HG03575 (cell line): Measurements from ENCODE around the gene HSPA9.

ENCODE experiments used
- ATAC-seq: cut with Tn5 transposase; IDR thresholded peaks from one replicate; pipeline ENCODE4 v1.9.1; 2021; ENCODE audit not compliant: unreplicated experiment, insufficient number of reproducible peaks, low FRiP score; ENCODE audit errors: extremely low read depth

The HSPA9 gene

DNA sequence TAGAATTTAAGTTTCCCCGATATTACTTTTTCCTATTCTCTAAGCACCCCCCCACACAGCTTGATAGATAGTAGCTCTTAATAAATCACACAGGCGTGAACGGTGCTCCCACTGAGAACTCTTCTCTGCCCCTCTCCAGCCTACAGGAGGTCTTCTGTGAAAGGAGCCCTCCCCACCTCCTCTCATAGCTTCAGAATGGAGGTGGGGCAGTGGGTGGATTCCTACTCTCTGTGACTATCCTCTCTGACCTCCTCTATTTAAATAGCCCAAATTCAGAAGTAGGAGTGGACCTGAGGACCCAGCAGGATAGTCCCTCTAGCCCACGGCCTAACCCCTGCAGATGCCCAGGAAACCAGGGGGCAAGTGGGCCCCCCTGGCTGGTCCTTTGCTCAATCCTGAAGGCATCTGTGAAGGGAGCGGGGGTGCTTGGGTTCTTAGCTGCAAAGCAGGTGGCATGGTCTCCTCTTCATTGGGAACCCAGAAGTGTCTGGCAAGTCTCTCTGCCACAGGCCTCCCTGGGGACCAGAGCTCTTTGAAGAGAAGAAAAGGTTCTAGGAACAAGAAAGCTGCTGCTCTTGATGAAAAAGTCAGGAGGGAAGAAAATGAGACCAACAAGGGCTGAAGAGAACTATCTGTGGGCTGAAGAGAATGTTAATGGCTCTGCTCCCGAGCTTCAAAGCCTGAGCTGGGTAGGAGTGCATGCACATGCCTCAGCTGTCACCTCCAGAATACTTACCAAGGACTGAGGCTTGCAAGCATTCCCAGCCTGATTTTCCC lies 21.1 kb upstream of the HSPA9 start:
- ATAC-seq, result no peak

DNA sequence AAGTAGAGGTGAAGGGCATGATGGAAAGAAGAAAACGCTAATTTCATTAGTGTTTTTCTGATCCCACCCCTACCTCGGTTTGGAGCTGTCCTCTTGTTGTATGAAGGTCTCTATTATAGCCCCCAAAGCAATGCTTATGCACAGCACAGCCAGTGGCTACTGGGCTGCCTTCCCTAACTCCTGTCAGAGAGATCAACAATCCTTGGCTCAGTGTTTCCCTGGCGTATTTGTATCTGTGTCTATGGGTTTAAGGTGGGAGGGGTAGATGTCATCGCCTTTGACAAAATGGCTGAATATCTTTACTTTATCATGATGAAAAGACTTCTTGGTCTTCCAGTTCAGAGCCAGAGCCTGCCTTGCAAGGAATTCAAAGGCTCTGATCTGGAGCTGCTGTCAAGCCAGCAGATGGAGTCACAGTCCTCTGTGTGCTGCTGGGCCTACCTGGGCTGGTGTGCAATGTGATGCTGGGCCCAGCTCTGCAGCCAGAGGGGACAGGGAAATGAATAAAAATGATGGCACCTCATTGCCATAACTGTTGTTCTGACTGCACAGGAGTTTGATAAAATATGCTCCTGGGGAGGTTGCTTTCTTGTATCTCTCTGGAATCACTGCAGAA lies 20.1 kb upstream of the HSPA9 start:
- no peak for ATAC-seq

DNA sequence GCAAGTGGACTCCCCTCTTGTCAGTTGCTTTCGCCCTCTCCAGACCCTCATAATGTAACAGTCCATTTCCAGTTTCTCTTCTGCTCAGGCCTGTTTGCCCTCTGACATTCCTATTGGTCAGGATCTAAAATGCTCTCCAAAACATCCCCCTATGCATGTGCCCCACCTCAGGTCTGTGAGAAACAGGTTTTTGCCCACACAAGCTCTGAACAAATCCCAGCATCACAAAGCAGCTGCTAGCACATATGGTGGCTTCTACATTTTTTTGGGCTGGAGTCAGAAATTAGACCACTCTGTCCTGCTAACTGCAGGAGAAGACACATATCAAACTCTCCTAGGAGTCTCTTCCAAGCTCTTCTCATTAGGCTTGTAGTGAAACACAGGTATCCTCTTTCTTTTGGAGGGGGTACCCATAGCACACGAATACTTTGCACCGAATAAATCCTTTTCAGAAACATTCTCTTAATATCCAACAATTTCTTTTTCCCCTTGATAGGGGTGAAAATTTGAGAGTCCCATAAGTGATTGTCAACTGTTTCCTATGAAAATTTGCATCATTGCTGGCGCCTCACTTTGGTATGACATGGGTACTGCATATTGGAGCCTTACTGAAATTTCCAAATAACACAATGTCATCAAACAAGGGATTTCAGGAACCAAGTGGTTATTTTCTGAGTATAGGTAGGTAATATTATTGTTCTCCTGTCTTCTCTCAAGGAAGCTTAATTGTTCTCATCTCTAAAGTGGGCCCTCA lies 19.3 kb upstream of the HSPA9 start:
- ATAC-seq, result no peak

DNA sequence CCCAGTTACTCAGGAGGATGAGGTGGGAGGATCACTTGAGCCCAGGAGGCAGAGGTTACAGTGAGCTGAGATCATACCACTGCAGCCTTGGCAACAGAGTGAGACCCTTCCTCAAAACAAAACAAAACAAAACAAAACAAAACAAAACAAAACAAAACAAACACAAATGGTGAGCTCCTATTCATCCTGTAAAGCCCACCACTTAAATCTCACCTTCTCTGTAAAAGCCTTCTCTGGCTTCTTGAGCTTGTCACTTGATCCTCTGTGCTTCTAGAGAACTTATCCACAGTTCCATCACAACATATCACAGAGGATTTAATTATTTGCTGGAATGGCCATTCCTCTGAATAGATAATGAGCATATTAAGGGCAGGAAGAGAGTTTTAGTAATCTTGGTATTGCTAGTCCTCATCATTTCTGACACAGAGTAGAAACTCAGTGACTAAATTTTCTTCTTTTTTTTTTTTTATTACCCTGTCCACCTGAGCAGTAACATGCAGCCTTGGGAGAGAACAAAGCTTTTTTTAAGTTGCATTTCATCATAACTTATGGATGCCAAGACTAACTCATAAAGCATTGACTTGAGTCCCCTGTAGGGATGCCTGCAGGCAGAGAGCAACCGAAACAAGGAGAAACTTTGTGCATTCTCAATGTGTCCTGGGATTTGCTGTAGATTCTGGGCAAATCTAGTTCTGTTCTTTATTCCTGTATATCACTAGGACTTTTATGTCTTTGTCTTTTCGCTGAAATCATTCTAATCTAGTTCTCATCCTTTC lies 13.0 kb upstream of the HSPA9 start:
- no peak for ATAC-seq

DNA sequence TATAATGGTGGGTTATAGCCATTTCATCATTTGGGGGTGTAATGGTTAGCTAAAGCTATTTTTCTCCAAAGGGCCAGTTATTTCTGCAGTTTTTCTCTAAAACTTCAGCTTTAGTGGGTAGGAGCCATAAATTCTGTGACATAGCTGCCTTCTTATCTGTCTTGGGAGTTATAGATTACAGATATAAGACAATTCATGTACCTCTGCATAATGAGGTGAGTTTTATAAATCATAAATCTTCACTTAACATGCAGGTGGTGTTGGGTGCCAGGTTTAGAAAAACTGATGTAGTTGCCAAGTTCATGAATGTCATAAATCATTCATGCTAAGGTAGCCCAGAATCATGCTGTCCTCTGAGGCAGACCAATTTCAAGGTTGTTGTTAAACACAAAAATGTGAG lies 10.0 kb upstream of the HSPA9 start:
- no peak for ATAC-seq

DNA sequence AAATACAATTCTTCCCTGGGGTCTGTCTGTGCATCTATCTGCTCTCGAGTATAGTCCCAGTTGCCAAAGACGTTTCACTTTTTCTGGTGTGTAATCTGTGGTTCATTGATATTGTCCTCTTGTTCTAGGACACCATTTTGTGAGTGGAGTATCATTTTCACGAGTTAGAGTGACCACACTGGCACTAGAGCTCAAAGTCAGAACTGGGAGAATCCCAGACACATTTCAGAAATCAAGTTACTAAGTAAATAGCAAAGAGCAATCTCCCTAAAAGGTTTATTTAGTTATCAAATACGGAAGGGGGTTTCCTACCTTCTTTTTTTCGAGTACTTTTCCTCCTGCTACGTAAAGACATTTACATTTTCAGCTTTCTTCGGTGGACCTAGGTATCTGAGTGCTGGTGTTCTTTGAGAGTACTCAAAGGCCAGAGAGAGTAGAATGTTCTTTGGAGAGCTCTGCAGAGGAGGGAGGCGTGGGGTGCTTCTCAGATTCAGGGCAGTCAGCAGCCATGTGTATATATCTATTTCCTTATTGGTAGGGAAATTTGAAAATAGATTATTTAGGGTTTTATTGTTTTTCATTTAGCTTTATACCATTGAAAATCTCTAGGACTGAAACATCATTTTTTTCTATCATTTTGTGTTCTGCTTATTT lies 8.9 kb upstream of the HSPA9 start:
- no peak for ATAC-seq

DNA sequence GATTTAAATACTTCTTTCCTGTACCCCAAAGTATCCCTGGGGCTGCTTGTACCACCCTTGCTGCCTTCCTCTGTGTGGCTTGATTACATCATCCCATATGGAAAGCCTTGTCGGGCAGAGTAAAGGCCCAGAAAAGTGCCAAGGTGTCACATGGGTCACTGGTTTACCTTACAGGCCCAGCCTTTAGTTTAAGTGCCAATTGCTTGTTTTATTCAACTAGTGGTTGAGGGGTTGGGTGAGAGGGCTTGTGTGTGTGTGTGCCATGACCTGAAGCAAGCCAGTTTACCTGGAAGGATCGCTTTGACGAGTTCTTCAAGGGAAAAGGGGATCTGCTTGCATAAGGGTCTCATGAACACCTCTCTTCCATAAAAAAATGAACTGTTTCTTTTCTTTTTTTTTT lies 7.8 kb upstream of the HSPA9 start:
- ATAC-seq, result no peak

DNA sequence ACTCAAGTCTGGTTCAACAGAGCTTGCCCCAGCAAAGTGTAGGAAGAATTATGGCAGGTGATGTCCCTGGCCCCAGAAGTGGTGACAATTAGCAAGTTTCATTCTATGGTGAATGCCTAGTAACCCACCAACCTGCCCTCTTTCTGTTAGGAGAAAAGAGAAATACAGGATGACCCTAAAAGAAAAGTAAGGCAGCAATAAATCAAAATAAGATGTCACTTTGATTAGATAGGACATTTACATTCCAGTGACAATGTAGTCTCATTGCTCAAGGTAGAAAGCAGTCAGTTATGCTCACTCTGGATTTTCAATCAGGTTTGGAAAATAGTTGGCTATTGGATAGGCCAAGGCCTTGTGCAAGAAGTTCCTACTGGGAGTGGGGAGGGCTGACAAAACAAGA lies 5.6 kb upstream of the HSPA9 start:
- ATAC-seq, result no peak

DNA sequence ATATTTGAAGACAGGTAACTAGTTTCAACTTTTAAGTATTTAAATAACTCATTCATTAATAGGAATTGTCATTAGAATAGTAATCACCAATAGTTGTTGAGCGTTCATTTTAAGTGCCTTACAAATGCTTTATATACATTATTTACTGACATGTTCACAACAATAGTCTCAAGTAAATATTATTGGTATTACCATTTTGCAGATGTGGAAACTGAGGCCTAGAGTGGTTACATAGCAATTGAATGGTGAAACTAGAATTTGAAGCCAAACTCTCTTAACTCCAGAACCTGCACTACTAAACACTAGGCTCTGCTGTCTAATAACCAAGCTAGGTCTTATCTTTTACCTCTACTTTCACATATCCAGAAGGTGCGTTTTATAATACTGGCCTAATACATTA lies 4.8 kb upstream of the HSPA9 start:
- ATAC-seq, result no peak

DNA sequence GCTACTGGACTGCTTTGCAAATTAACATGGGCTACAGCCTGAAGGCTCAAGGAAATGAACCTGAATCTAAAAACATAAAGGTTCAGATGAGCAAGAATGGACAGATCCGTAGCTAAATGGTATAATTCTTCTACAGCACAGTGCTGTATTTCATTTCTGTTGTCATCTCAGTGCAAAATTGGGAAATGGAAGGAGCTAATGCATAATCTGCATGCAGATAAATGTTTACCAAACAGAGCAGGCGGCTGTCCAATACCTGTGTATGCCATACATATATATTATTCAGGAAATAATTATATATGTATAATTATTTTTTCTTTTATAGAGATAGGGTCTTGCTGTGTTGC lies 4.3 kb upstream of the HSPA9 start:
- no peak for ATAC-seq

DNA sequence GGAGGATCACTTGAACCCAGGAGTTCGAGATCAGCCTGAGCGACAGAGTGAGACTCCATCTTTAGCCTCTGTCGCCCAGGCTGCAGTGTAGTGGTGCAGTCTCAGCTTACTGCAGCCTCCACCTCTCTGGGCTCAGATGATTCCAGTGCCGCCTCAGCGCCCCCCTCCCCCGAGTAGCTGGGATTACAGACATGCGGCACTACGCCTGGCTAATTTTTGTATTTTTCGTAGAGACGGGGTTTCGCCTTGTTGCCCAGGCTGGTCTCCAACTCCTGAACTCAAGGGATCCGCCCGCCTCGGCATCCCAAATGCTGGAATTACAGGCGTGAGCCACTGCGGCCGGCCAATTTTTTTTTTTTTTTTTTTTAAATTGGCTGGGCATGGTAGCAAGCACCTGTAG lies 2.3 kb upstream of the HSPA9 start:
- no peak for ATAC-seq

DNA sequence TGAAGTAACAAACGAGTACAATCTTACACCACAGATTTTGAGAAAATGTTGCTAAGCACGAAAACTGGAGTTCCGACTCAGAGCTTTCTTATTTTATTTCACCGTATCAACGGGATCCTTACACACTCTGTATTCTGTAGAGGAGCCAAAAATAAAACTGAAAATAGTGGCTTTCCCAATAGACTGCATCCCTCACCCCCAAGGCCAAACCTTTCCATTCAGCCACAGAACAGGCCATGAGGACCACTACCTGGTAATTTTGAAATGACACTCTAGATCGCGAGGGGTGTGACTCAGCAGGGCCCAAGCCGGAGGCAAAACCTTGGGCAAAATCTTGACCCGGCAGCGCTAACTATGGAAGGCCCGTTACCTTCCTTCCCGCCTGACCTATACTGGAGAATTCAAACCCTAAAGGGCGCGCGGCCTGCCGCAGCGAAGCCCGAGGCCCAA lies 432 bp downstream of the HSPA9 start:
- no peak for ATAC-seq

DNA sequence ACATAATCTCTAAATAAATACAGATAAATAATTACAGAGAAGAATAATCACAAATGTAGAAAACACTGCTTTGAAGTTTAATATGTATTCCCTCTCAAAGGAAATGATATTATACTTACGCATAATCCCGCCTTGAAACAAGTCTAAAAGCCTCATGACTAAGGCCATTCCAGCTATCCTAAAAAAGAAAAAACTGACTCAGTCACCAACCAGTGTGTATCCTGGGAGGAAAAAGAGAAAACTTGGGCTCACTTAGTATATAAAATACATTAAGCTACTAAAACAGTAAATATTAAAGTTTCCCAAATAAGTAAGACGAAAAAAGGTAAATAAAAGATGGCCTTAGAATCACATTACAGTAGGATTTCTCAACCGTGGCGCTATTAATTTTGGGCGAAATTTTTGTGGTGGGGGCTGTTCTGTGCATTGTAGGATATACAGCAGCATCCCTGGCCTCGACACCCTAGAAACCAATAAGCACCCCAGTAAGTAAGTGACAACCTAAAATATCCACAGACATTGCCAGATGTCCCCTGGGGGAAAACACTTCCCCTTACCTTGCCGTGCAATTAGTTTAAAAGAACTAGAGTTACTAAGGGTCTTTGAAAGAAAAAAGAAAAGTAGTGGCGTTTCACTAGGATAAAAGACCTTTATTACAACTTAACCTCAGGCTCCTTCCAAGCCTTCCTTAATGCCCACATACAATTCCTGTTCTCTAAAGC lies 1.1 kb downstream of the HSPA9 start:
- no peak for ATAC-seq

DNA sequence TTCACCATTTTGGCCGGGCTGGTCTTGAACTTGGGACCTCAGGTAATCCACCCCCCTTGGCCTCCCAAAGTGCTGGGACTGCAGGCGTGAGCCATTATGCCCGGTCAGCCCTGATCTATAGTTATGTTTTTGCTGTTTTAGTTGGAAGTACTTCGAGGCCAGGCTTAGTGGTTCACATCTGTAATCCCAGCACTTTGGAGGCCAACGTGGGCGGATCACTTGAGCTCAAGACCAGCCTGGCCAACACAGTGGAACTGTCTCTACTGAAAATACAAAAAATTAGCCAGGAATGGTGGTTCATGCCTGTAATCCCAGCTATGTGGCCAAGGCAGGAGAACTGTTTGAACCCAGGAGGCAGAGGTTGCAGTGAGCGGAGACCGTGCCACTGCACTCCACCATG lies 2.0 kb downstream of the HSPA9 start:
- no peak for ATAC-seq

DNA sequence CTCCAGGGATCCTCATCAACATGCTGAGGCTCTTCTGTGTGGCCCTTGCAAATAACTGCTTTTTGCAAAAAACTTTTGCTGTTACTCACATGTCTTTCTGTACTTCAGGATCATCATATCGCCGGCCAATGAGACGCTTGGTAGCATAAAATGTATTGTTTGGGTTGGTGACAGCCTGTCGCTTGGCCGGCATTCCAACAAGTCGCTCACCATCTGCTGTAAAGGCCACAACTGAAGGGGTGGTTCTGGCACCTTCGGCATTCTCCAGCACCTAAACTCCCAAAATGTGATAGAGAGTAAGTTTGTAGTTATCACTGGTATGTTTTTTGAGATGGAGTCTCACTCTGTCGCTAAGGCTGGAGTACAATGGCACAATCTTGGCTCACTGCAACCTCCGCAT lies 4.3 kb downstream of the HSPA9 start:
- no peak for ATAC-seq

DNA sequence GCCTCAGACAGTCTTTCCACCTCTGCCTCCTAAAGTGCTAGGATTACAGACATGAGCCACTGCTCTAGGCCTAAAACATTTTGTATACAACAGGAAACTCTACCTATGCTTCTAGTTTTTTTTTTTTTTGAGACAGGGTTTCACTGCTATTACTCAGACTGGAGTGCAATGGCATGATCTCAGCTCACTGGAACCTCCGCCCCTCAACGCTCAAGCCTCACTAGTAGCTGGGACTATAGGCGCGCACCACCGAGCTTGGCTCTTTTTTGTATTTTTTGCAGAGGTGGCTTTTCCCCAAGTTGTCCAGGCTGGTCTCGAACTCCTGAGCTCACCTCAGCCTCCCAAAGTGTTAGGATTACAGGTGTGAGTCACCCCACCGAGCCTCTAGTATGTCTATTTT lies 5.4 kb downstream of the HSPA9 start:
- ATAC-seq, result no peak

DNA sequence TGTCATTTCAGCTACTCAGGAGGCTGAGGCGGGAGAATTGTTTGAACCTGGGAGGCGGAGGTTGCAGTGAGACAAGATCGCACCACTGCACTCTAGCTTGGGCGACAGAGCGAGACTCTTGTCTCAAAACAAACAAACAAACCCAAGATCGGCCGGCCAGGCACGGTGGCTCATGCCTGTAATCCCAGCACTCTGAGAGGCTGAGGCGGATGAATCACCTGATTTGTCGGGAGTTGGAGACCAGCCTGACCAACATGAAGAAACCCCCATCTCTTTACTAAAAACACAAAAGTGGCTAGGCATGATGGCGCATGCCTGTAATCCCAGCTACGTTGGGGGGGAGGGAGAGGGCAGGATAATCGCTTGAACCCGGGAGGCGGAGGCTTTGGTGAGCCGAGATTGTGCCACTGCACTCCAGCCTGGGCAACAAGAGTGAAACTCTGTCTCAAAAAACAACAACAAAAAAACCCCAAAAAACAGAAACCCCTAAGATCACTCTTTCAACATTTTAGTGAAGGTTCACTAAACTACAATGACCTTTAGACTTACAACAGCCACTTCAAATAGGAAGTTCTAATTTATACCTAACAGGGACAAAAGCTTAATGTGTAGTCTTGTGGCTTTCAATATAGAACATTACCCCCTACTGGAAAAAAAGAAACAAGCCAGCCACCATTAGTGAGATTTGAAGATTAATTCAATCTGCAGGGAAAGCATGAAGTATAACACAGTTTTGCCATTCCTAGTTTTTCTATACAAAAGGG lies 7.0 kb downstream of the HSPA9 start:
- ATAC-seq, result no peak

DNA sequence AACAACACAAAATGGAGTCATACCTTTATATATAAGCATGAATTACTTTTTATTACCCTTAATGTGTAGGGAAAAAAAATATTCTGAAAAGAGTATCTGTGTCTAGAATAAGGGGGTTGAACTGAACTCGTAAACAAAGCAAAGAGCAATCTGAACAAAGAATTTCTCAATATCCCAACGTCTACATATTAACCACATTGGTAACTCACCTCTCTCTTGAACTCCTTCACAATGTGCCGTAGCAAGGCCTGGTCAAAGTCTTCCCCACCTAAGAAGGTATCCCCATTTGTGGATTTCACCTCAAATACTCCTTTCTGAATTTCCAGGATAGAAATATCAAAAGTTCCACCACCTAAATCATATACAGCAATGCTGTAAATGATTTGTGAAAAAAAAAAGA lies 8.4 kb downstream of the HSPA9 start:
- no peak for ATAC-seq
